Heart left ventricle (tissue), 16 donors: Measurements from ENCODE around the gene UNC50. TPM values are rescaled to one million over a fixed set of nuclear protein-coding genes. Genes with fewer than 3 reads are reported as not detected.
A peak's percentile ranks its signal among the peaks of the same experiment; 100 is the strongest.
"Not testable (repeated sequence)": the region's sequence is repeated elsewhere in the genome, so short reads cannot be mapped to it uniquely, and the experiment has no call there.

ENCODE experiments used
- ATAC-seq, 4 donors: fragments of 200-7000 bp; cut with Tn5 transposase; one replicate each; pipeline ENCODE4 v1.9.1; 2020 to 2022; ENCODE audit warnings: moderate library complexity in 4 of 4, mild to moderate bottlenecking in 3 of 4, moderate number of reproducible peaks in 1 of 4
- DNase-seq, 5 donors: peaks; one replicate each; pipeline ENCODE4 v3.0.0-alpha.2; 2020
- H3K27ac ChIP-seq, 12 donors: fragments of 200-600 bp; sonication (generic) in 4 of 12; one replicate each; pipeline versions ENCODE4 v1.5.0 to v1.8.0; 2016 to 2022; ENCODE audit warnings: mild to moderate bottlenecking in 2 of 12
- H3K27me3 ChIP-seq, 9 donors: fragments of 200-600 bp; sonication (generic) in 2 of 9; one replicate each; pipeline versions ENCODE4 v1.5.1 to v1.8.0; 2016 to 2022; ENCODE audit warnings: mild to moderate bottlenecking in 3 of 9
- H3K36me3 ChIP-seq, 9 donors: fragments of 200-600 bp; sonication (generic) in 2 of 9; one replicate each; pipeline versions ENCODE4 v1.5.0 to v1.8.0; 2018 to 2022; ENCODE audit warnings: mild to moderate bottlenecking in 2 of 9
- H3K4me1 ChIP-seq, 12 donors: fragments of 200-600 bp; sonication (generic) in 4 of 12; one replicate each; pipeline versions ENCODE4 v1.5.0 to v1.8.0; 2016 to 2022; ENCODE audit warnings: mild to moderate bottlenecking in 3 of 12
- H3K4me3 ChIP-seq, 12 donors: fragments of 200-600 bp; sonication (generic) in 4 of 12; one replicate each; pipeline versions ENCODE4 v1.5.0 to v1.8.0; 2017 to 2022; ENCODE audit warnings: mild to moderate bottlenecking in 9 of 12, moderate library complexity in 4 of 12
- H3K9me3 ChIP-seq, 12 donors: fragments of 200-600 bp; sonication (generic) in 4 of 12; one replicate each; pipeline versions ENCODE4 v1.5.0 to v1.8.0; 2016 to 2022; ENCODE audit warnings: mild to moderate bottlenecking in 1 of 12
- POLR2A ChIP-seq, 2 donors: fragments of 450-650 bp; IDR thresholded peaks; one replicate each; pipeline ENCODE4 v1.6.1; 2017; ENCODE audit warnings: antibody characterized with exemption in 2 of 2, mild to moderate bottlenecking in 2 of 2, moderate library complexity in 2 of 2
- WGBS, 4 donors: extraction: QIAGEN DNeasy Blood & Tissue Kit in 2 of 4; methylation state at CpG; one replicate each; pipeline versions ENCODE4 v1.1.5 to v1.1.7; 2013 to 2018; 5-methylcytosine and 5-hydroxymethylcytosine counted together
- intact Hi-C, 10 donors: fragments of 100-400 bp; cut with DNase I; formaldehyde crosslinking; loops; one replicate each; pipeline versions ENCODE4 v1.11.1 to v1.14.2; 2022
- polyA plus RNA-seq, 2 donors: library from polyadenylated mRNA; stranded (reverse); fragments of 200-250 nt; gene quantifications; one replicate each; pipeline ENCODE4 v1.2.3, GENCODE V29; 2013
- total RNA-seq, 9 donors: library from RNA; depleted of rRNA in 2 of 9; stranded (reverse); fragments of >200 nt in 2 of 9; fragmentation: NEBNext Ultra II Directional in 3 of 9; extraction: Animal tissue kit (Norgen Biotek cat#: 25700) in 3 of 9; gene quantifications; one replicate each; pipeline versions ENCODE4 v1.1.0 to v1.2.4, GENCODE V29; 2016 to 2023
- TF ChIP-seq, protein P1 (sequence below), 12 donors: fragments of 200-600 bp; sonication (generic) in 4 of 12; IDR thresholded peaks; one replicate each; pipeline versions ENCODE4 v1.5.0 to v1.8.0; 2018 to 2022; ENCODE audit warnings: antibody characterized with exemption in 12 of 12, mild to moderate bottlenecking in 5 of 12
- donor health status: ischemic (EF 13 %, LVEDD 7.1; RV severe dilation, severe dysfunction).
- donor health status: healthy with polysubstance abuse.
- donor health status: DM: no; HTN: yes; CAD: no.
- donor health status: DM: no; HTN: no; CAD: no.
- donor health status: ischemic (EF 25% LVEDD 6.9; RV normal size, moderate dysfunction).
- donor health status: ischemic (EF 25% LVEDD 5.7; RV mildly dilated, moderate dysfunction).
- donor health status: healthy.
- donor health status: DM: yes; HTN: yes; CAD: no.
- donor health status: ischemic (EF 35%, LVEDD 5.7; RV mildly dilated, moderate dysfunction).
- donor health status: nonischemic (EF 11% LVEDD 7.7; RV severe dilation, severe dysfunction).
- donor health status: DM: yes; HTN: yes; CAD: no.
- donor health status: PGD.
- donor health status: ischemic (EF 29% LVEDD 5.4; RV normal size, mild dysfunction).
- donor health status: nonischemic (EF 23%, LVEDD 6.1; RV moderate dilation, normal function).

Gene UNC50
- total and polyA plus RNA-seq, 11 donors = 22.3 to 37.0 (median 25.8) TPM

DNA sequence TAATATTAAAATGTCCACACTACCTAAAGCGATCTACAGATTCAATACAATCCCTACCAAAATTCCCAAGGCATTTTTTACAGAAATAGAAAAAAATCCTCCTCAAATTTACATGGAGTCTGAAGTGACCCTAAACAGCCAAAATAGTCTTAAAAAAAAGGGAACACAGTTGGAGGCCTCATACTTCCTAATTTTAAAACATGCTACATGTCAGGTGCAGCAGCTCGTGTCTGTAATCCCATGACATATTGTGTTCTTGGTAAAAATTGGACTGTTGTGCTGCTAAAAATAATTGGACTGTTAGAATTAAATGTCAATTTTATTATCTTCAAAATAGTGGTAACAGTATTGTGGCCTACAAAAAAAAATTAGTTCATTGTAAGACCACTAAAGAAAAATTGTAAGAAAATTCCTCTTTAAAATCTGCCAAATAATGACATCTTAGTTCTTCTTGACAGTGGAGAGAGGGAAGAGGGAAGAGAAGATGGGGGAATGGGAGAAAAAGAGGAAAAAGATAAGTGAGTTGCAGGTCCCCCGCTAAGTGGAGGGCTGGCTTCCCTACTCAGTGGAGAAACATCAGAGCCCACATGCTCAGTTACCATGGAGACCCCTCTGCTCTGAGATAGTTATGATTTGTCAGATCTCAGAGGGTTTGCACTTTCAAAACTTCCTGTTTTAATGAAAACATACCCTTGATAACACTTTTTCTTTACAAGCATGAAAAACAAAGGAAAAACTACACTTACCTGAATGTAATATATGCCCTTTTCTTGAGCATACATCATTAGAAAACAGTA is 46.5 kb downstream of the UNC50 start:
- DNase-seq (no peak), ATAC-seq (no peak)
- peak overlapping the region in 2 of 12 donors; percentile 3 to 54 for H3K27ac ChIP-seq
- TF ChIP-seq POLR2A (IDR thresholded peaks at IDR 0.05) = no peak
- TF ChIP-seq, protein P1, sequence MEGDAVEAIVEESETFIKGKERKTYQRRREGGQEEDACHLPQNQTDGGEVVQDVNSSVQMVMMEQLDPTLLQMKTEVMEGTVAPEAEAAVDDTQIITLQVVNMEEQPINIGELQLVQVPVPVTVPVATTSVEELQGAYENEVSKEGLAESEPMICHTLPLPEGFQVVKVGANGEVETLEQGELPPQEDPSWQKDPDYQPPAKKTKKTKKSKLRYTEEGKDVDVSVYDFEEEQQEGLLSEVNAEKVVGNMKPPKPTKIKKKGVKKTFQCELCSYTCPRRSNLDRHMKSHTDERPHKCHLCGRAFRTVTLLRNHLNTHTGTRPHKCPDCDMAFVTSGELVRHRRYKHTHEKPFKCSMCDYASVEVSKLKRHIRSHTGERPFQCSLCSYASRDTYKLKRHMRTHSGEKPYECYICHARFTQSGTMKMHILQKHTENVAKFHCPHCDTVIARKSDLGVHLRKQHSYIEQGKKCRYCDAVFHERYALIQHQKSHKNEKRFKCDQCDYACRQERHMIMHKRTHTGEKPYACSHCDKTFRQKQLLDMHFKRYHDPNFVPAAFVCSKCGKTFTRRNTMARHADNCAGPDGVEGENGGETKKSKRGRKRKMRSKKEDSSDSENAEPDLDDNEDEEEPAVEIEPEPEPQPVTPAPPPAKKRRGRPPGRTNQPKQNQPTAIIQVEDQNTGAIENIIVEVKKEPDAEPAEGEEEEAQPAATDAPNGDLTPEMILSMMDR (IDR thresholded peaks at IDR 0.05) = no peak
- H3K4me1 ChIP-seq = peaks cover 0 to 44% (median 0%) of the 10 kb centered on the region in 12 donors
- H3K9me3 ChIP-seq = no peaks in the 10 kb centered on the region
- peaks cover 0 to 5% (median 0%) of the 10 kb centered on the region in 9 donors for H3K36me3 ChIP-seq
- H3K4me3 ChIP-seq = no peak overlapping the region
- intact Hi-C loops = loop anchor here in 4 of 10 donors (5.0 to 10.0 kb wide), 4 partner anchors 70 to 410 kb away; partner anchors contain the start of gene MGAT4A (in 3 of the 4)
- H3K27me3 ChIP-seq = no peaks in the 10 kb centered on the region
- WGBS, 4 donors = 75 to 82% (median 77%) methylated on average over 3 of the region's 3 CpGs

DNA sequence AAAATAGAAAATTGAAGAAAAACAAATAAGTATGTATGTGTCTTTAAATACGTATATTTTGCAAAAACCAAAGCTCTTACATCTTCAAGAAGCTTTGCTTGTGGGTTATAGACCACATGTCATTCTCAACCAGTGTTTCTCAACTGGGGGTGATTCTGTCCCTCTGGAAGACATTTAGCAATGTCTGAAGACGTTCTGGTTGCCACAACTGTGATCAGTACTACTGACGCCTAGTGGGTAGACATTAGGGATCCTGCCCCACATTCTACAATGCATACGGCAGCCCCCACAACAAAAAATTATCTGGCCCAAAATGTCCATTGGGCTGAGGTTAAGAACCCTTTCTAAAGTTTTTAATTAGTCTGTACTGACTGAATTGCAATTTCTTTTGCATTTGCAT is 48.4 kb downstream of the UNC50 start:
- H3K27me3 ChIP-seq = no peaks in the 10 kb centered on the region
- H3K27ac ChIP-seq = peak overlapping the region in 1 of 12 donors; percentile 28
- intact Hi-C loops = loop anchor here in 3 of 10 donors (10.0 kb wide), 3 partner anchors 68 to 408 kb away; partner anchors contain the start of gene MGAT4A (in 1 of the 3)
- DNase-seq (no peak), ATAC-seq (no peak)
- WGBS, 4 donors = 83 to 92% (median 89%) methylated on average over 4 of the region's 4 CpGs
- peaks cover 0 to 6% (median 0%) of the 10 kb centered on the region in 12 donors for H3K9me3 ChIP-seq
- H3K4me1 ChIP-seq = peaks cover 0 to 37% (median 0%) of the 10 kb centered on the region in 12 donors
- H3K4me3 ChIP-seq = no peak overlapping the region
- H3K36me3 ChIP-seq = peaks cover 0 to 10% (median 0%) of the 10 kb centered on the region in 9 donors
- TF ChIP-seq, protein P1 (IDR thresholded peaks at IDR 0.05) = no peak
- no peak for TF ChIP-seq POLR2A (IDR thresholded peaks at IDR 0.05)

DNA sequence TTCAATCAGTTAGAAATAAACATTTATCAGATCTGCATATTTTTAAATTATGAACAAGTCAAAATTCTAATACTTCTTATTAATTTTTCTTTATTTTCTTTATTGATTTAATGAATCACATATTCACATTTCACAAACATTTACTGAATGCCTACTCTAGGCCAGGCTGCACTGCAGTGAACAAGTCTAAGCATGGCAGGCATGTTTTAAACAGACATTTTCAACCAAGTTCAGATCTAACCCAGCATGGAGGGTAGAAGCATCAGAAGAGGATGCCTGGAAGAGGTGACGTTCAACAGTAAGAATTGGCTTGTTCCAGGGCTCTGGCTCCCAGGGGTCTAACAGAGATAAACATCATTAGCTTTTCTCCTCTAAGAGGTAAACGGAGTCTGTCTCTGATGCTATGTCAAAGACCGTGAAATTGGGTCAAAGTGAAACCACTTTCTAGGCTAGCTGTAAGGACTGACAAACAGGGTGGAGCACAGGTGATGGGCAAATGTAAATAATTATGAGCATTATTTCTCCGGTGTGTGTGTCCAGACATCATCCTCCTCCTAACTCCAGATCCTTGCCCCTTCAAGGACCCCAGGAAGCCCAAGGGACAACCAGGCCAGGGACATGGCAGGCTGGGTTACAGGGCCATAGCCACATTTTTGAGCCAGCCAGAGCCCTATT is 50.6 kb downstream of the UNC50 start:
- Histone ChIP-seq H3K4me3 (no peak overlapping the region), H3K27me3 (no peaks in the 10 kb centered on the region), H3K4me1 (peaks cover 0 to 39% (median 0%) of the 10 kb centered on the region in 12 donors), H3K9me3 (peaks cover 0 to 6% (median 0%) of the 10 kb centered on the region in 12 donors), H3K27ac (peak overlapping the region in 1 of 12 donors; percentile 37), H3K36me3 (peaks cover 0 to 21% (median 7%) of the 10 kb centered on the region in 9 donors)
- 91 to 98% (median 96%) methylated on average over 4 of the region's 4 CpGs for WGBS, 4 donors
- DNase-seq (no peak), ATAC-seq (no peak)
- intact Hi-C loops = loop anchor here in 3 of 10 donors (10.0 kb wide), 3 partner anchors 66 to 406 kb away; partner anchors contain the start of gene MGAT4A (in 1 of the 3)
- TF ChIP-seq, protein P1 (IDR thresholded peaks at IDR 0.05) = no peak
- no peak for TF ChIP-seq POLR2A (IDR thresholded peaks at IDR 0.05)

DNA sequence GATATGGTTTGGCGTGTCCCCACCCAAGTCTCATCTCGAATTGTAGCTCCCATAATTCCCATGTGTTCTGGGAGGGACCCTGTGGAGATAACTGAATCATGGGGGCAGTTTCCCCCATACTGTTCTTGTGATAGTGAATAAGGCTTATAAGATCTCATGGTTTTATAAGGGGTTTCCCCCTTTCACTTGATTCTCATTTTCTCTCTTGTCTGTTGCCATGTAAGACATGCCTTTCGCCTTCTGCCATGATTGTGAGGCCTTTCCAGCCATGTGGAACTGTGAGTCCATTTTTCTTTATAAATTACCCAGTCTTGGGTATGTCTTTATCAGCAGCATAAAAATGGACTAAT is 51.1 kb downstream of the UNC50 start:
- Histone ChIP-seq H3K4me1 (peaks cover 0 to 37% (median 0%) of the 10 kb centered on the region in 12 donors), H3K36me3 (peaks cover 0 to 21% (median 9%) of the 10 kb centered on the region in 9 donors), H3K27ac (peak overlapping the region in 1 of 12 donors; percentile 37)
- H3K4me3 ChIP-seq, ATAC-seq, H3K27me3 ChIP-seq, DNase-seq, H3K9me3 ChIP-seq: not testable (repeated sequence)
- 93 to 96% (median 94%) methylated on average over 3 of the region's 3 CpGs for WGBS, 4 donors
- intact Hi-C loops = loop anchor here in 3 of 10 donors (10.0 kb wide), 3 partner anchors 65 to 405 kb away; partner anchors contain the start of gene MGAT4A (in 1 of the 3)
